CD8-positive, alpha-beta memory T cell (primary cell): ENCODE results near the gene RAD23B. TPM values are rescaled to one million over a fixed set of nuclear protein-coding genes. Genes with fewer than 3 reads are reported as not detected.
A peak's percentile ranks its signal among the peaks of the same experiment; 100 is the strongest.

Experiments used
- CTCF ChIA-PET: fragments of 350-600 bp; sonication (Branson Sonifier 250); formaldehyde crosslinking; loops from one replicate; lab custom pipeline; 2021; ENCODE audit warnings: antibody characterized with exemption; lab: Charles Lee
- POLR2A ChIA-PET: fragments of 350-600 bp; sonication (Branson Sonifier 250); formaldehyde crosslinking; loops from one replicate; lab custom pipeline; 2021; ENCODE audit warnings: antibody characterized with exemption; lab: Charles Lee
- DNase-seq, 5 donors: peaks; one replicate each; pipeline versions ENCODE4 v3.0.0 to v3.0.0-alpha.2; 2020 to 2022; ENCODE audit warnings: mixed read lengths in 1 of 5
- H3K27ac ChIP-seq: one replicate; pipeline ENCODE4 v1.7.0; 2013; ENCODE audit warnings: low read depth, mild to moderate bottlenecking, low read length, moderate library complexity
- H3K27me3 ChIP-seq: 2 replicates; pipeline ENCODE4 v1.7.0; 2013; ENCODE audit warnings: low read length, mild to moderate bottlenecking; ENCODE audit not compliant: insufficient read depth, poor library complexity, severe bottlenecking
- H3K36me3 ChIP-seq: 2 replicates; pipeline ENCODE4 v1.7.0; 2013; ENCODE audit warnings: mild to moderate bottlenecking, low read length, moderate library complexity; ENCODE audit not compliant: insufficient read depth
- H3K4me1 ChIP-seq: 2 replicates; pipeline ENCODE4 v1.7.0; 2013; ENCODE audit warnings: mild to moderate bottlenecking, low read length, moderate library complexity; ENCODE audit not compliant: insufficient read depth
- H3K4me3 ChIP-seq: 2 replicates; pipeline ENCODE4 v1.7.0; 2013; ENCODE audit warnings: mild to moderate bottlenecking, low read length
- H3K9me3 ChIP-seq: 2 replicates; pipeline ENCODE4 v1.7.0; 2013; ENCODE audit warnings: mild to moderate bottlenecking, low read length
- H3K27ac Mint-ChIP-seq, 8 donors: one replicate each; pipeline ENCODE4 v1.8.0; 2020 to 2021; ENCODE audit warnings: mixed read lengths in 8 of 8, mild to moderate bottlenecking in 6 of 8, inconsistent platforms in 3 of 8, moderate library complexity in 3 of 8
- H3K27me3 Mint-ChIP-seq, 2 donors: one replicate each; pipeline ENCODE4 v1.8.0; 2020 to 2021; ENCODE audit warnings: mixed read lengths in 2 of 2, mild to moderate bottlenecking in 1 of 2, moderate library complexity in 1 of 2
- H3K36me3 Mint-ChIP-seq, 3 donors: one replicate each; pipeline ENCODE4 v1.8.0; 2020 to 2021; ENCODE audit warnings: mixed read lengths in 3 of 3, inconsistent platforms in 1 of 3, mild to moderate bottlenecking in 1 of 3
- H3K4me1 Mint-ChIP-seq, 3 donors: one replicate each; pipeline ENCODE4 v1.8.0; 2020 to 2021; ENCODE audit warnings: mixed read lengths in 3 of 3, inconsistent platforms in 1 of 3, mild to moderate bottlenecking in 1 of 3
- H3K4me3 Mint-ChIP-seq, 7 donors: one replicate each; pipeline ENCODE4 v1.8.0; 2020 to 2021; ENCODE audit warnings: mixed read lengths in 7 of 7, mild to moderate bottlenecking in 6 of 7, moderate library complexity in 4 of 7, inconsistent platforms in 2 of 7
- H3K9me3 Mint-ChIP-seq, 5 donors: one replicate each; pipeline ENCODE4 v1.8.0; 2020 to 2022; ENCODE audit warnings: mixed read lengths in 5 of 5, mild to moderate bottlenecking in 3 of 5, moderate library complexity in 2 of 5, inconsistent platforms in 1 of 5
- polyA plus RNA-seq: library from polyadenylated mRNA; unstranded; fragments of 300-500 nt; fragmentation: Illumina TruSeq; gene quantifications from one replicate; pipeline ENCODE4 v1.2.3, GENCODE V29; 2021
- total RNA-seq, 2 experiments: library from RNA; stranded (reverse); gene quantifications; one replicate each; pipeline ENCODE4 v1.2.3, GENCODE V29; 2021

The RAD23B gene
- total and polyA plus RNA-seq, 3 experiments from 2014 or later, result 12.1 to 150 (median 146) TPM

GRCh38 chr9:107270580-107270979 is 12.5 kb upstream of the RAD23B start:
- Mint-ChIP-seq H3K27me3 (peaks cover 11 to 36% of the 10 kb centered on the region in 2 donors), H3K9me3 (peaks cover 0 to 3% (median under 1%) of the 10 kb centered on the region in 5 donors), H3K4me1 (peaks cover 0 to 4% (median 3%) of the 10 kb centered on the region in 3 donors), H3K36me3 (no peaks in the 10 kb centered on the region), H3K4me3 (no peak overlapping the region), H3K27ac (no peak overlapping the region)
- Histone ChIP-seq H3K9me3 (no peaks in the 10 kb centered on the region), H3K27me3 (peaks cover 11% of the 10 kb centered on the region), H3K4me3 (no peak overlapping the region), H3K36me3 (no peaks in the 10 kb centered on the region), H3K4me1 (no peaks in the 10 kb centered on the region), H3K27ac (no peak overlapping the region)
- ChIA-PET POLR2A (no interaction called here), CTCF (interaction anchor here (1.0 to 1.6 kb wide), 3 partner anchors 9 to 71 kb away, joined by 3 read pairs; no protein-coding TSS in a partner anchor)
- no peak for DNase-seq

GRCh38 chr9:107273634-107274033 is 9.4 kb upstream of the RAD23B start:
- DNase-seq, result no peak
- no peak overlapping the region for H3K4me3 ChIP-seq
- no peak overlapping the region for H3K4me3 Mint-ChIP-seq
- no peak overlapping the region for H3K27ac Mint-ChIP-seq
- POLR2A ChIA-PET, result no interaction called here
- no peaks in the 10 kb centered on the region for H3K4me1 ChIP-seq
- CTCF ChIA-PET, result no interaction called here
- H3K36me3 Mint-ChIP-seq, result no peaks in the 10 kb centered on the region
- no peaks in the 10 kb centered on the region for H3K9me3 ChIP-seq
- H3K9me3 Mint-ChIP-seq, result no peaks in the 10 kb centered on the region
- peaks cover 11% of the 10 kb centered on the region for H3K27me3 ChIP-seq
- no peak overlapping the region for H3K27ac ChIP-seq
- peaks cover 14 to 40% of the 10 kb centered on the region in 2 donors for H3K27me3 Mint-ChIP-seq
- H3K36me3 ChIP-seq, result no peaks in the 10 kb centered on the region
- H3K4me1 Mint-ChIP-seq, result peaks cover 0 to 4% (median 3%) of the 10 kb centered on the region in 3 donors

DNA sequence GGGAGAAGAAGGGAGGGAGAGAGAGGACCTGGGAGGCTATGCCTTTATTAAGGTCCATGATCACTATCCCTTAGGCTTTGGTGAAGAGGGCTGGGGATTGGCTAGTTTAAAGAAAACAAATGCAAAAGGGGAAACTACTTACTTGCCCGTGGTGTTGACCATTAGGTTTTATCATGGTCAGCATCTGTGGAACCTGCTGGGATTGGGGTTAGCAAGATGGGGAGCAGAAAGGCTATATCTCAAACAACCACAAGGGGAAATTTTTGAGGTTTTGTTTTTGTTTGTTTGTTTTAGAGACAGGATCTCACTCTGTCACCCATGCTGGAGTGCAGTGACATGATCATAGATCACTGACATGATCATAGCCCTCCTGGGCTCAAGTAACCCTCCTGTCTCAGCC is 9.0 kb upstream of the RAD23B start:
- peaks cover 0 to 4% (median 3%) of the 10 kb centered on the region in 3 donors for H3K4me1 Mint-ChIP-seq

DNA sequence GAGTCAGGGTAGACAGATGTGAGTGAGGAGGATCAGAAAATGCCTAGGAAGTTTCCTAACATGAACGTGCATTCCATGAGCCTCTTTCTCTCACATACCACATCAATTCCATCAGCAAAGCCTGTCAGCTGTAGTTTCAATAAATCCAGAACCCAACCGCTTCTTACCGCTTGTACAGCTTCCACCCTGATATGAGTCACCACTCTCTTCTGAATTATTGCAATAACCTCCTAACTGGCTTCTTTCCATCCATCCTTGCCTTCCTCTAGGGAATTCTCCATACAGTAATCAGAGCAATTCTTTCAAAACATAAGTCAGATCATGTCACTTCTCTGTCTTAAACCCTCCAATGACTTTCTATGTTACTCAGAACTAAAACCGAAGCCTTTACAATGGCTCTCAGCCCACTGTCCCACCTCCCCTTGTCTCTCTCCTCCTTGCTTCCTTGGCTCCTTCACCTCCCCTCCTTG is 8.1 kb upstream of the RAD23B start:
- Mint-ChIP-seq H3K36me3 (no peaks in the 10 kb centered on the region), H3K4me3 (peak overlapping the region in 1 of 7 donors; percentile 28), H3K27me3 (peaks cover 12 to 35% of the 10 kb centered on the region in 2 donors), H3K9me3 (no peaks in the 10 kb centered on the region), H3K27ac (no peak overlapping the region), H3K4me1 (peaks cover 0 to 3% (median 3%) of the 10 kb centered on the region in 3 donors)
- ChIA-PET POLR2A (interaction anchor here (0.5 kb wide), 1 partner anchor 27 kb away, joined by 4 read pairs; no protein-coding TSS in a partner anchor), CTCF (no interaction called here)
- H3K4me3 ChIP-seq, result no peak overlapping the region
- peaks cover 11% of the 10 kb centered on the region for H3K27me3 ChIP-seq
- no peaks in the 10 kb centered on the region for H3K4me1 ChIP-seq
- DNase-seq, result no peak
- no peak overlapping the region for H3K27ac ChIP-seq
- H3K9me3 ChIP-seq, result no peaks in the 10 kb centered on the region
- H3K36me3 ChIP-seq, result no peaks in the 10 kb centered on the region

More for the DNA sequence above, 9.0 kb upstream of the RAD23B start:
- ChIA-PET CTCF (no interaction called here), POLR2A (no interaction called here)
- no peak overlapping the region for H3K27ac ChIP-seq
- Mint-ChIP-seq H3K36me3 (no peaks in the 10 kb centered on the region), H3K9me3 (no peaks in the 10 kb centered on the region), H3K4me3 (no peak overlapping the region), H3K27me3 (peaks cover 14 to 41% of the 10 kb centered on the region in 2 donors), H3K27ac (peak overlapping the region in 1 of 8 donors; percentile 26)
- no peaks in the 10 kb centered on the region for H3K9me3 ChIP-seq
- no peaks in the 10 kb centered on the region for H3K4me1 ChIP-seq
- no peaks in the 10 kb centered on the region for H3K36me3 ChIP-seq
- no peak for DNase-seq
- peaks cover 11% of the 10 kb centered on the region for H3K27me3 ChIP-seq
- no peak overlapping the region for H3K4me3 ChIP-seq

DNA sequence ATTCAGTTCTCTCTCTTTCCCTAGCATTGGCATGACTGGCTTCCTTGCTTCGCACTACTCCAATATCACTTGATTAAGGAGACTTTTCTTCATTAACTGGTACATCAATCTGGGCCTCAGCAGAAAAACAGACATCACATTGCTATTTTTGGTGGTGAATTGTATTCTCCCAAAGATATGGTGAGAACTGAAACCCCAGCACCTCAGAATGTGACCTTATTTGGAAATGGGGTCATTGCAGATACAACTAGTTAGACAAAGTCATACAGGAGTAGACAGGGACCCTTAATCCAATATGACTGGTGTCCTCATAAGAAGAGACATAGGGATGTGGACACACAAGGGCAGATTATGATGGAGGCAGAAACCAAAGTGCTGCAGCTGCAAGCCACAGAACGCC is 7.5 kb upstream of the RAD23B start:
- POLR2A ChIA-PET, result interaction anchor here (0.5 kb wide), 1 partner anchor 27 kb away, joined by 4 read pairs; no protein-coding TSS in a partner anchor
- peaks cover 11% of the 10 kb centered on the region for H3K27me3 ChIP-seq
- Mint-ChIP-seq H3K9me3 (no peaks in the 10 kb centered on the region), H3K27me3 (peaks cover 12 to 30% of the 10 kb centered on the region in 2 donors), H3K36me3 (no peaks in the 10 kb centered on the region), H3K4me1 (peaks cover 0 to 3% (median 0%) of the 10 kb centered on the region in 3 donors), H3K4me3 (no peak overlapping the region), H3K27ac (no peak overlapping the region)
- DNase-seq, result no peak
- no peaks in the 10 kb centered on the region for H3K36me3 ChIP-seq
- H3K27ac ChIP-seq, result no peak overlapping the region
- H3K4me1 ChIP-seq, result no peaks in the 10 kb centered on the region
- CTCF ChIA-PET, result no interaction called here
- no peak overlapping the region for H3K4me3 ChIP-seq
- no peaks in the 10 kb centered on the region for H3K9me3 ChIP-seq

GRCh38 chr9:107276966-107277710 is 5.9 kb upstream of the RAD23B start:
- Mint-ChIP-seq H3K36me3 (no peaks in the 10 kb centered on the region), H3K27me3 (peaks cover 12 to 30% of the 10 kb centered on the region in 2 donors), H3K27ac (no peak overlapping the region), H3K9me3 (no peaks in the 10 kb centered on the region), H3K4me1 (peaks cover 1 to 5% (median 3%) of the 10 kb centered on the region in 3 donors), H3K4me3 (no peak overlapping the region)
- Histone ChIP-seq H3K4me3 (no peak overlapping the region), H3K27me3 (peaks cover 11% of the 10 kb centered on the region), H3K9me3 (no peaks in the 10 kb centered on the region), H3K4me1 (peaks cover 2% of the 10 kb centered on the region), H3K27ac (no peak overlapping the region), H3K36me3 (no peaks in the 10 kb centered on the region)
- ChIA-PET POLR2A (interaction anchor here (0.6 kb wide), 1 partner anchor 19 kb away, joined by 3 read pairs; no protein-coding TSS in a partner anchor), CTCF (no interaction called here)
- no peak for DNase-seq

DNA sequence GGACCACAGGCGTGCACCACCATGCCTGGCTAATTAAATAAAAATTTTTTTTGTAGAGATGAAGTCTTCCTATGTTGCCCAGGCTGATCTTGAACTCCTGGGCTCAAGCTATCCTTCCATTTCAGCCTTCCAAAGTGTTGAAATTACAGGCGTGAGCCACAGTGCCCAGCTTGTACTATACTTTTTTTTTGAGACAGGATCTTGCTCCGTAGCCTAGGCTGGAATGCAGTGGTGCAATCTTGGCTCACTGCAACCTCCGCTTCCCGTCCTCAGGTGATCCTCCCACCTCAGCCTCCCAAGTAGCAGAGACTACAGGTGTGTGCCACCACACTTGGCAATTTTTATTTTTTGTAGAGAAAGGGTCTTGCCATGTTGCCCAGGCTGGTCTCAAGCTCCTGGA is 5.3 kb upstream of the RAD23B start:
- H3K27ac ChIP-seq, result no peak overlapping the region
- Mint-ChIP-seq H3K27ac (no peak overlapping the region), H3K36me3 (peaks cover 0 to 5% (median 0%) of the 10 kb centered on the region in 3 donors), H3K9me3 (no peaks in the 10 kb centered on the region), H3K4me3 (no peak overlapping the region), H3K4me1 (peaks cover 6 to 9% (median 6%) of the 10 kb centered on the region in 3 donors), H3K27me3 (peaks cover 12 to 30% of the 10 kb centered on the region in 2 donors)
- H3K4me3 ChIP-seq, result no peak overlapping the region
- peaks cover 11% of the 10 kb centered on the region for H3K27me3 ChIP-seq
- POLR2A ChIA-PET, result interaction anchor here (0.6 kb wide), 1 partner anchor 18 kb away, joined by 3 read pairs; no protein-coding TSS in a partner anchor
- peaks cover 6% of the 10 kb centered on the region for H3K4me1 ChIP-seq
- DNase-seq, result no peak
- CTCF ChIA-PET, result no interaction called here
- H3K9me3 ChIP-seq, result no peaks in the 10 kb centered on the region
- no peaks in the 10 kb centered on the region for H3K36me3 ChIP-seq

- Mint-ChIP-seq H3K27ac (no peak overlapping the region), H3K4me3 (no peak overlapping the region), H3K4me1 (peaks cover 8 to 9% (median 9%) of the 10 kb centered on the region in 3 donors), H3K36me3 (peaks cover 0 to 10% (median 0%) of the 10 kb centered on the region in 3 donors), H3K9me3 (no peaks in the 10 kb centered on the region), H3K27me3 (peaks cover 9 to 23% of the 10 kb centered on the region in 2 donors)
- H3K27ac ChIP-seq, result no peak overlapping the region
- CTCF ChIA-PET, result interaction anchor here (0.7 to 3.0 kb wide), 2 partner anchors 62 to 84 kb away, joined by 3 to 13 read pairs; no protein-coding TSS in a partner anchor
- H3K9me3 ChIP-seq, result no peaks in the 10 kb centered on the region
- peaks cover 6% of the 10 kb centered on the region for H3K4me1 ChIP-seq
- no peak for DNase-seq
- POLR2A ChIA-PET, result interaction anchor here (0.6 kb wide), 1 partner anchor 214 kb away, joined by 4 read pairs; no protein-coding TSS in a partner anchor
- no peaks in the 10 kb centered on the region for H3K36me3 ChIP-seq
- no peak overlapping the region for H3K4me3 ChIP-seq
- H3K27me3 ChIP-seq, result peaks cover 7% of the 10 kb centered on the region
Measured at GRCh38 chr9:107279086-107279485, 4.0 kb upstream of the RAD23B start.
